Naive B cell (primary cell): ENCODE results near the gene TTBK1. TPM values are rescaled to one million over a fixed set of nuclear protein-coding genes. Genes with fewer than 3 reads are reported as not detected.

Experiments used
- ATAC-seq, 2 donors: fragments of 150-1000 bp; cut with Tn5 transposase; 2 replicates each; pipeline ENCODE4 v1.10.0; 2021; ENCODE audit warnings: low read depth in 2 of 2, mild to moderate bottlenecking in 2 of 2, moderate library complexity in 2 of 2
- DNase-seq: peaks from one replicate; pipeline ENCODE4 v3.0.0; 2022
- H3K27ac Mint-ChIP-seq, 6 donors: one replicate each; pipeline ENCODE4 v1.8.0; 2020 to 2022; ENCODE audit warnings: mild to moderate bottlenecking in 6 of 6, mixed read lengths in 6 of 6, moderate library complexity in 5 of 6, inconsistent platforms in 2 of 6
- H3K27me3 Mint-ChIP-seq, 3 donors: one replicate each; pipeline ENCODE4 v1.8.0; 2021 to 2022; ENCODE audit warnings: mixed read lengths in 3 of 3, mild to moderate bottlenecking in 1 of 3
- H3K36me3 Mint-ChIP-seq, 2 donors: one replicate each; pipeline ENCODE4 v1.8.0; 2020 to 2022; ENCODE audit warnings: mixed read lengths in 2 of 2, inconsistent platforms in 1 of 2, mild to moderate bottlenecking in 1 of 2
- H3K4me1 Mint-ChIP-seq, 3 donors: one replicate each; pipeline ENCODE4 v1.8.0; 2020 to 2022; ENCODE audit warnings: mixed read lengths in 3 of 3, inconsistent platforms in 1 of 3, mild to moderate bottlenecking in 1 of 3, moderate library complexity in 1 of 3
- H3K4me3 Mint-ChIP-seq, 8 donors: one replicate each; pipeline ENCODE4 v1.8.0; 2020 to 2022; ENCODE audit warnings: mild to moderate bottlenecking in 8 of 8, mixed read lengths in 8 of 8, moderate library complexity in 8 of 8, inconsistent platforms in 2 of 8
- H3K9me3 Mint-ChIP-seq, 7 donors: one replicate each; pipeline ENCODE4 v1.8.0; 2020 to 2022; ENCODE audit warnings: mixed read lengths in 7 of 7, mild to moderate bottlenecking in 5 of 7, inconsistent platforms in 2 of 7, moderate library complexity in 1 of 7
- polyA plus RNA-seq, 6 donors: library from polyadenylated mRNA; unstranded; fragments of 300-500 nt; fragmentation: Illumina TruSeq; gene quantifications; one replicate each; pipeline ENCODE4 v1.2.3, GENCODE V29; 2021; ENCODE audit warnings: low read depth in 6 of 6

Gene TTBK1
- polyA plus RNA-seq, 6 donors from 2014 or later = not detected

- ATAC-seq (no peak), DNase-seq (no peak)
- H3K27me3 Mint-ChIP-seq = peaks cover 0 to 7% (median 0%) of the 10 kb centered on the region in 3 donors
- peak overlapping the region in 1 of 6 donors; percentile 11 for H3K27ac Mint-ChIP-seq
- H3K9me3 Mint-ChIP-seq = no peaks in the 10 kb centered on the region
- no peaks in the 10 kb centered on the region for H3K36me3 Mint-ChIP-seq
- peaks cover 23 to 56% (median 28%) of the 10 kb centered on the region in 3 donors for H3K4me1 Mint-ChIP-seq
- no peak overlapping the region for H3K4me3 Mint-ChIP-seq
Observed at GRCh38 chr6:43304361-43304760, 61.1 kb downstream of the TTBK1 start.

- DNase-seq = no peak
- H3K4me1 Mint-ChIP-seq = peaks cover 22 to 57% (median 25%) of the 10 kb centered on the region in 3 donors
- H3K9me3 Mint-ChIP-seq = no peaks in the 10 kb centered on the region
- no peak overlapping the region for H3K27ac Mint-ChIP-seq
- ATAC-seq = no peak
- H3K27me3 Mint-ChIP-seq = peaks cover 0 to 5% (median 0%) of the 10 kb centered on the region in 3 donors
- H3K4me3 Mint-ChIP-seq = no peak overlapping the region
- no peaks in the 10 kb centered on the region for H3K36me3 Mint-ChIP-seq
Observed at GRCh38 chr6:43304882-43305281, 61.6 kb downstream of the TTBK1 start.

DNA sequence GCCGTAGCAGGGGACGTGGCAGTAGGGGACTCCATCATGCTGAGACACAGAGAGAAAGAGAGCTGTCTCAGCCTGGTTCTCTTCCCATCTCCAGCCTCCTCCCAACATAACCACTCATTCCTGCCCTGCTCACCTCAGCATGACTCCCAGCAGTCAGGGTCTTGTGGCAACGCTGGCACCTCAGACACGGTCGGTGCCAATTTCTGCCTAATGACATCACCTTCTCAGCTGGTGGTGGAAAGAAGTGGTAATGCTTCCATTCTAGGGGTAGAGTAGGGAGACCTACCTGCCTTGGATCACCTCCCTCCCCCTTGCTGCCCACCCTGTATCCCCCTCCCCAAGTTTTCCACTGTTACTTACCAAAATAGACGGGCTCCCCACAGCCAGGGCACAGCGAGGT is 62.8 kb downstream of the TTBK1 start:
- DNase-seq (no peak), ATAC-seq (no peak)
- Mint-ChIP-seq H3K27me3 (no peaks in the 10 kb centered on the region), H3K27ac (peak overlapping the region in 1 of 6 donors; percentile 15), H3K4me3 (peak overlapping the region in 1 of 8 donors; percentile 22), H3K9me3 (no peaks in the 10 kb centered on the region), H3K4me1 (peaks cover 20 to 60% (median 32%) of the 10 kb centered on the region in 3 donors), H3K36me3 (no peaks in the 10 kb centered on the region)

DNA sequence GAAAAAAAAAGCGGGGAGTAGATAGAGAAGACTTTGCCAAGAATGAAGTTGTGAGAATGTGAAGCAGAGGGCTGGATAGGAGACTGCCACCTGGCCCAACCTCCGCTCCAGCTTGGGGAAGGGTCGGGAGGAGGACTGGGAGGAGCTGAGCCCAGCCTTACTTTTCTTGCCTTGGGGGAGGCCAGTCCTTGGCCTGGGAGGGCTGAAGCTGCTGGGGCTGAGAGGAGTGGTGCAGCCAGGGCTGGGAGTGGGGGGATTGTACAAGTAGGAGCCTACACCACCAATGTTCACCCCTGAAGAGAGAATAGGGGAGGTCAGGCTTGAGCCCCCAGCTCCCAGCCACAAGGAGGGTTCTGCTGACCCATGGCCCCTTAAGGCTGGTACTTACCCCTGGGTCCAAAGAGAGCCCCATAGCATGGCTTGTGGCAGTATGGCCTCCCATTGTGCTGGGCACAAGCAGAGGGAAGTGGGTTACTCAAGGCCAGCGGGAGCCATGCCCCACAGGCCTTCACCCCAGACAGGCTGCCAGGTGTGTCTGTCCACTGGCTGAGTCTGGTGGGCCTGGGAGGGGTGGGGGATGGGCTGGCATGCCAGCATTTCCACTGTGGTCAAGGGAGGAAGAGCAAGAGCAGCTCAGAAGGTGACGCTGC is 64.3 kb downstream of the TTBK1 start:
- ATAC-seq (no peak), DNase-seq (no peak)
- Mint-ChIP-seq H3K4me3 (peak overlapping the region; percentile 63 to 95 (median 76)), H3K4me1 (peaks cover 21 to 68% (median 42%) of the 10 kb centered on the region in 3 donors), H3K27me3 (no peaks in the 10 kb centered on the region), H3K9me3 (no peaks in the 10 kb centered on the region), H3K36me3 (no peaks in the 10 kb centered on the region), H3K27ac (peak overlapping the region in 4 of 6 donors; percentile 79 to 94 (median 81))

DNA sequence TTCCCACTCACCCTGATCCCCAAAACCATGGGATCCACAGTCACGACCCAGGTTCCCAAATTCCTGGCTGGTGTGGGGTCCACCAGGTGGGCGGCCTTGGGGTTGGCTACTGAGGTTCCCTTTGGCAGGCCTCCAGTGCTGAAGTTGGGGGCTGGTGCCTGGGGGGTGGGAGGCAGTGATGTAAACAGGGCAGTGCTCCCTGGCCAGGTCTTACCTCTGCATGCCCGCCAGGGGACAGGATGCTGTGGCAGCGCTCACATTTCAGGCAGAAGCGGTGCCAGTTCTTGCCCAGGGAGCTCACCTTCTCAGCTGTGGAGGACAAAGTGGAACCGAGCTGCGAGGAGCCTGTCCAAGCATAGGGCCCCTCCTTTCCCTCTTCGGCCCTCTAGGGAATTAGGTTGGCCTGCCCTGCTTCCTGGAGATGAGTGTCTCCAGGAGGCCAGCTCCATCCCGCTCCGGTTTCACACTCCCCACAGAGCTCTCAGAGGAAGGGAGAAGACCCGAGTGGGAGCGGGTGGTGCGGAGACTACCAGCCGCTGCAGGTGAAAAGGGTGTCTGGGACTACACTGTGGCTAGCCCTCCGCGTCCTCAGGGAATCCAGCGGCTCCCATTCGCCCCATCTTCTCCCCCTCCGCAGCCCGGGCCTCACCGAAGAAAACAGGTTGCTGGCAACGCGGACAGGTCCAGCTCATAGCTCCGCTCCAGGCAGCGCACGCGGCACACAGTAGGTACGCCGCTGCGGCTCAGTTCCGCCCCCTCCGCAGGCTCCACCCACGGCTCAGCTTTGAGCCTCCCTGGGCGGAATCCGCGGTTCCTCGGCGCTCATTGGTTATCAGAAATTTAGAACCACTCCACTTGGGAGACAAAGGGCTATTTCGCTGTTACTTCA is 65.1 kb downstream of the TTBK1 start, which contains the start of gene CRIP3:
Gene CRIP3, minus strand, starts transcription at position 726 of the 889 bp plus-strand sequence. Its CDS starts 34 bp downstream, at position 692.
- Mint-ChIP-seq H3K9me3 (peaks cover 0 to 6% (median 0%) of the 10 kb centered on the region in 7 donors), H3K27me3 (no peaks in the 10 kb centered on the region)

DNA sequence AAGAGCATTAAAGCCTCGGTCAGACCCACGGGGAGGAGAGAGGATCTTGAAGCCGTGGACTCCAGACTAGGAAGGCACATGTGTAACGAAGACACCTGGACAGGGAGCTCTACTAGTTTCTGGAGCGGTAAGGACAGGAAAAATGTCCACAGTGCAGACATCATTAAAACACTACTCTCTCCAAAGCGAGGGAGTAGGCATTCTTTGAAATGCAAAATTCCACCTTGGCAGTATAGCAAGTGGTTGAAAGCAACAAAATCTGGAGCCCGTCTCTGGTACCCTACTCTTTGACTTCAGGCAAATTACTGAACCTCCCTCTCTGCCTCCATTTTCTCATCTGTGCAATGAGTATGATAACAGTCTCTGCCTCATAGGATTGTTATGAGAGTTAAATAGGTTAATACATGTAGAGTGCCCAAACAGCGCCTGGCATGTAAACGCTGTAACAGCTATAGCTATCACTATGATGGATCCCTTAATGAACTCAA is 65.8 kb downstream of the TTBK1 start:
- no peak for ATAC-seq
- peak overlapping the region in 3 of 6 donors; percentile 61 to 89 (median 87) for H3K27ac Mint-ChIP-seq

More for the DNA sequence above, 65.1 kb downstream of the TTBK1 start, which contains the start of gene CRIP3:
- peak; percentile 52 for DNase-seq
- peak within 1 kb of the TSS; percentile 82 to 95 (median 86) for H3K4me3 Mint-ChIP-seq
- peaks cover 0 to 5% of the 10 kb centered on the region in 2 donors for H3K36me3 Mint-ChIP-seq
- peak; percentile 83 to 84 for ATAC-seq
- H3K27ac Mint-ChIP-seq = peak within 1 kb of the TSS in 5 of 6 donors; percentile 44 to 94 (median 79)
- H3K4me1 Mint-ChIP-seq = peaks cover 28 to 76% (median 49%) of the 10 kb centered on the region in 3 donors

GRCh38 chr6:43310134-43310533 is 66.9 kb downstream of the TTBK1 start:
- ATAC-seq = no peak

More for the DNA sequence above, 65.8 kb downstream of the TTBK1 start:
- Mint-ChIP-seq H3K9me3 (peaks cover 0 to 6% (median 0%) of the 10 kb centered on the region in 7 donors), H3K4me3 (peak overlapping the region; percentile 82 to 95 (median 86)), H3K4me1 (peaks cover 34 to 81% (median 56%) of the 10 kb centered on the region in 3 donors), H3K27me3 (no peaks in the 10 kb centered on the region), H3K36me3 (peaks cover 0 to 6% of the 10 kb centered on the region in 2 donors)
- DNase-seq = no peak

GRCh38 chr6:43310624-43311023 is 67.3 kb downstream of the TTBK1 start:
- Mint-ChIP-seq H3K9me3 (peaks cover 0 to 6% (median 0%) of the 10 kb centered on the region in 7 donors), H3K27me3 (no peaks in the 10 kb centered on the region), H3K36me3 (peaks cover 0 to 12% of the 10 kb centered on the region in 2 donors), H3K4me1 (peaks cover 42 to 90% (median 70%) of the 10 kb centered on the region in 3 donors), H3K27ac (peak overlapping the region in 3 of 6 donors; percentile 40 to 86 (median 57)), H3K4me3 (peak overlapping the region in 3 of 8 donors; percentile 16 to 44 (median 42))
- no peak for DNase-seq
- ATAC-seq = no peak

More at GRCh38 chr6:43310134-43310533, 66.9 kb downstream of the TTBK1 start:
- peaks cover 0 to 12% of the 10 kb centered on the region in 2 donors for H3K36me3 Mint-ChIP-seq
- peaks cover 38 to 89% (median 65%) of the 10 kb centered on the region in 3 donors for H3K4me1 Mint-ChIP-seq
- peak overlapping the region in 1 of 6 donors; percentile 24 for H3K27ac Mint-ChIP-seq
- no peaks in the 10 kb centered on the region for H3K27me3 Mint-ChIP-seq
- no peak for DNase-seq
- peaks cover 0 to 6% (median 0%) of the 10 kb centered on the region in 7 donors for H3K9me3 Mint-ChIP-seq
- H3K4me3 Mint-ChIP-seq = peak overlapping the region in 2 of 8 donors; percentile 16 to 55

DNA sequence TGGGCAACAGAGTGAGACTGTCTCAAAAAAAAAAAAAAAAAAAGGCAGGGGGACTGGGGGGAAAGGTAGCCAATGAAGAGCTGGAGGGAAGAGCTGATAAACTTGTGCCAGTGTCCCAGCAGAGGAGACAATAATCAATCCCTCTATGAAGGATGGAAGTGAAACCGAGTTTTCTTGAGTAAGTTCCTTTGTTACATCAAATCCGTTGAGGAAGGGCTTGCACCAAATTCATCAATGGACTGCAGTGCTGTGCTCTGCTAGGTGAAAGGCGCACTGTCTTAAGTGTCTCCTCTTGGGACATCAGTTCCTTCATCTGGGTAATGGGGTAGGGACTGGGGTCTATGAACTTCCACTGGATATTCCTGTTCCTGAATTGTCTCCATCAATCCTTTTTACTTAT is 68.4 kb downstream of the TTBK1 start:
- Mint-ChIP-seq H3K27me3 (no peaks in the 10 kb centered on the region), H3K4me1 (peaks cover 40 to 94% (median 80%) of the 10 kb centered on the region in 3 donors), H3K27ac (peak overlapping the region in 2 of 6 donors; percentile 83 to 84), H3K36me3 (peaks cover 7 to 12% of the 10 kb centered on the region in 2 donors), H3K9me3 (peaks cover 0 to 6% (median 0%) of the 10 kb centered on the region in 7 donors), H3K4me3 (peak overlapping the region in 3 of 8 donors; percentile 35 to 79 (median 50))
- no peak for ATAC-seq
- DNase-seq = no peak

- ATAC-seq (no peak), DNase-seq (no peak)
- Mint-ChIP-seq H3K4me1 (peaks cover 45 to 94% (median 82%) of the 10 kb centered on the region in 3 donors), H3K9me3 (peaks cover 0 to 6% (median 0%) of the 10 kb centered on the region in 7 donors), H3K27me3 (no peaks in the 10 kb centered on the region), H3K4me3 (peak overlapping the region in 1 of 8 donors; percentile 76), H3K27ac (peak overlapping the region in 5 of 6 donors; percentile 23 to 64 (median 24)), H3K36me3 (peaks cover 7 to 12% of the 10 kb centered on the region in 2 donors)
Observed at GRCh38 chr6:43313813-43314212, 70.5 kb downstream of the TTBK1 start.

- H3K36me3 Mint-ChIP-seq = peaks cover 16% of the 10 kb centered on the region in 2 donors
- DNase-seq = peak; percentile 55
- H3K4me3 Mint-ChIP-seq = peak overlapping the region; percentile 7 to 65 (median 42)
- H3K27me3 Mint-ChIP-seq = no peaks in the 10 kb centered on the region
- ATAC-seq = peak; percentile 86 to 88
- H3K4me1 Mint-ChIP-seq = peaks cover 44 to 91% (median 84%) of the 10 kb centered on the region in 3 donors
- H3K9me3 Mint-ChIP-seq = peaks cover 0 to 5% (median 1%) of the 10 kb centered on the region in 7 donors
- peak overlapping the region; percentile 80 to 99 (median 96) for H3K27ac Mint-ChIP-seq
Observed at GRCh38 chr6:43318011-43318410, 74.7 kb downstream of the TTBK1 start.

GRCh38 chr6:43325876-43326275 is 82.6 kb downstream of the TTBK1 start:
- H3K27ac Mint-ChIP-seq = peak overlapping the region in 3 of 6 donors; percentile 32 to 90 (median 47)
- DNase-seq (no peak), ATAC-seq (peak in 1 of 2 donors; percentile 38)
- H3K4me3 Mint-ChIP-seq = no peak overlapping the region
- H3K9me3 Mint-ChIP-seq = peaks cover 0 to 5% (median 2%) of the 10 kb centered on the region in 7 donors
- H3K27me3 Mint-ChIP-seq = no peaks in the 10 kb centered on the region
- peaks cover 12 to 37% (median 37%) of the 10 kb centered on the region in 3 donors for H3K4me1 Mint-ChIP-seq
- H3K36me3 Mint-ChIP-seq = peaks cover 8 to 23% of the 10 kb centered on the region in 2 donors
